ENCODE measurements around the gene ATAD2B.

DNA sequence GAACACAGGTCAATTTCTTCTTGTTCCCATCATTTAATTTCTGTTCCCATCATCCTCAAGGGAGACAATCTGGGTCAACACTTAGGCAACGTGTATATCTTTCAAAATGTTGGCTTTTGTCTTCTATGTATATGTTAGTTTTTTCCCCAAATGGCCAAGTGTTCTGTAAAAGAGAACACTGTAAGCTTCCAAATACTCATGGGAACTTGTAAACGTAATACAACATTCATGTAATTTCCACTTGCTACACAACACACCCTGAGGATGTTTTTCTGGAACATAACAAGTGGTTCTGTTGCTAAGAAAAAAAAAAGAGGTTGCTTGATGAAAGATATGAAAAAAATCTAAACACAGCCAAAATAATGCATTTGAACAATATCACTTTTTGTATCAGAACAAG is 149.1 kb downstream of the ATAD2B start:
- TF ChIP-seq POLR2A (IDR thresholded peaks at IDR 0.05): no peak
- TF ChIP-seq, protein P1, sequence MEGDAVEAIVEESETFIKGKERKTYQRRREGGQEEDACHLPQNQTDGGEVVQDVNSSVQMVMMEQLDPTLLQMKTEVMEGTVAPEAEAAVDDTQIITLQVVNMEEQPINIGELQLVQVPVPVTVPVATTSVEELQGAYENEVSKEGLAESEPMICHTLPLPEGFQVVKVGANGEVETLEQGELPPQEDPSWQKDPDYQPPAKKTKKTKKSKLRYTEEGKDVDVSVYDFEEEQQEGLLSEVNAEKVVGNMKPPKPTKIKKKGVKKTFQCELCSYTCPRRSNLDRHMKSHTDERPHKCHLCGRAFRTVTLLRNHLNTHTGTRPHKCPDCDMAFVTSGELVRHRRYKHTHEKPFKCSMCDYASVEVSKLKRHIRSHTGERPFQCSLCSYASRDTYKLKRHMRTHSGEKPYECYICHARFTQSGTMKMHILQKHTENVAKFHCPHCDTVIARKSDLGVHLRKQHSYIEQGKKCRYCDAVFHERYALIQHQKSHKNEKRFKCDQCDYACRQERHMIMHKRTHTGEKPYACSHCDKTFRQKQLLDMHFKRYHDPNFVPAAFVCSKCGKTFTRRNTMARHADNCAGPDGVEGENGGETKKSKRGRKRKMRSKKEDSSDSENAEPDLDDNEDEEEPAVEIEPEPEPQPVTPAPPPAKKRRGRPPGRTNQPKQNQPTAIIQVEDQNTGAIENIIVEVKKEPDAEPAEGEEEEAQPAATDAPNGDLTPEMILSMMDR (IDR thresholded peaks at IDR 0.05): no peak
